Right lobe of liver (tissue), 6 donors: ENCODE data around the gene MBD3. TPM values are rescaled to one million over a fixed set of nuclear protein-coding genes. Genes with fewer than 3 reads are reported as not detected.

Experiments used
- ATAC-seq, 4 donors: fragments of 200-7000 bp; cut with Tn5 transposase; one replicate each; pipeline ENCODE4 v1.9.1; 2020; ENCODE audit warnings: mild to moderate bottlenecking in 4 of 4, moderate library complexity in 4 of 4
- DNase-seq, 3 donors: peaks; one replicate each; pipeline ENCODE4 v3.0.0-alpha.2; 2020
- H3K27ac ChIP-seq, 3 donors: fragments of 200-600 bp; one replicate each; pipeline ENCODE4 v1.8.0; 2022
- H3K27me3 ChIP-seq, 2 donors: fragments of 200-600 bp; one replicate each; pipeline ENCODE4 v1.8.0; 2022
- H3K36me3 ChIP-seq, 4 donors: fragments of 200-600 bp; sonication (generic) in 1 of 4; one replicate each; pipeline versions ENCODE4 v1.5.1 to v1.8.0; 2017 to 2022; ENCODE audit warnings: control low read depth in 1 of 4
- H3K4me1 ChIP-seq, 4 donors: fragments of 200-600 bp; sonication (generic) in 1 of 4; one replicate each; pipeline versions ENCODE4 v1.5.1 to v1.8.0; 2017 to 2022; ENCODE audit warnings: control low read depth in 1 of 4
- H3K4me3 ChIP-seq, 3 donors: fragments of 200-600 bp; one replicate each; pipeline ENCODE4 v1.8.0; 2022
- H3K9me3 ChIP-seq, 4 donors: fragments of 200-600 bp; sonication (generic) in 1 of 4; one replicate each; pipeline versions ENCODE4 v1.5.1 to v1.8.0; 2017 to 2022; ENCODE audit warnings: control low read depth in 1 of 4
- CTCF ChIP-seq, 4 donors: fragments of 200-600 bp in 3 of 4; fragments of 450-650 bp in 1 of 4; IDR thresholded peaks; one replicate each; pipeline versions ENCODE4 v1.5.1 to v1.8.0; 2016 to 2022; ENCODE audit warnings: antibody characterized with exemption in 4 of 4, mild to moderate bottlenecking in 2 of 4
- POLR2A ChIP-seq: fragments of 450-650 bp; IDR thresholded peaks from one replicate; pipeline ENCODE4 v1.6.1; 2017; ENCODE audit warnings: antibody characterized with exemption, mild to moderate bottlenecking
- whole genome bisulfite sequencing: methylation state at CpG from one replicate; pipeline ENCODE4 v1.1.6; 2018; ENCODE audit warnings: low coverage, low lambda C conversion rate; ENCODE audit not compliant: insufficient coverage; ENCODE audit errors: missing lambda C conversion rate; 5-methylcytosine and 5-hydroxymethylcytosine counted together
- intact Hi-C, 2 donors: fragments of 100-400 bp; cut with DNase I; formaldehyde crosslinking; loops; one replicate each; pipeline versions ENCODE4 v1.11.2 to v1.14.1; 2022
- total RNA-seq, 6 experiments: library from RNA; depleted of rRNA in 2 of 6; stranded (reverse); fragments of >200 nt in 2 of 6; fragmentation: NEBNext Ultra II Directional in 3 of 6; extraction: Animal tissue kit (Norgen Biotek cat#: 25700) in 3 of 6; gene quantifications; one replicate each; pipeline versions ENCODE4 v1.1.0 to v1.2.4, GENCODE V29; 2016 to 2023
- donor health status: DM: no; HTN: yes; CAD: no.
- donor health status: DM: no; HTN: no; CAD: no.
- donor health status: DM: no; HTN: no; CAD: no.
- donor health status: DM: no; HTN: yes; CAD: no.
- donor health status: DM: no; HTN: yes; CAD: no.

MBD3 gene
- total RNA-seq, 6 experiments from 2014 or later: 27.3 to 72.1 (median 30.1) TPM

DNA sequence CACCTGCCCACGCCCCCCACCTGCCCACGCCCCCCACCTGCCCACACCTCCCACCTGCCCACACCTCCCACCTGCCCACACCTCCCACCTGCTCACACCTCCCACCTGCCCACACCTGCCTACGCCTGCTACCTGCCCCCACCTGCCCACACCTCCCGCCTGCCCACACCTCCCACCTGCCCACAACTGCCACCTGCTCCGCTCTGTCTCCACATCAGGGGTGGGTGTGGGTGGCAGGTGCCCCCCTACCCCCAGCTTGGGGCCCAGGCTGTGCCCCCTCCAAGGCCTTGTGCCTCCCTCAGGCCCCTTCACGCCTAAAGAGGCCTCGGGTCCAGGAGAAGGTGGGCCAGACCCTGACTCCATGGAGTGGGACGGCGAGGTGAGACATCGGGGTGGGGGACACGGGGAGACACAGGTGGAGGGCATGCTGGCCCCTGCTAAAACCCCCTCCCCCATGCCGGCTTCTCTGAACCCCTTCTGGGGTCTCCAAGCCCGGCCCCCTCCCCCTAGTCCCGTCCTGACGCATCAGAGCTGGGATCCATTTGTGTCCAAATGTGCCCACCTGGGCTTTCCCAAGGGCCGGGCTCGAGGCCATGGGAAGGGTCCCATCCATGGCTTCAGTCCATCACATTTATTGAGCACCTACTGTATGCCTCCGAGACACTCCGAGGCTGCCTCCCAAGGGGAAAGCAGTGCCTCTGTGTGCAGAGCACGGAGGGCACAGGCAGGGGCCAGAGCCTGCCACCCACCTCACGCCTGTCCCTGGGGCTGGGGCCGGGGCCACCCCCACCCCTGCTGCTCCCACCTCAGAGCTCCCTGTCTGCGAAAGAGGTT, 63.9 kb downstream of the MBD3 start:
- no peaks in the 10 kb centered on the region for H3K4me1 ChIP-seq
- H3K27me3 ChIP-seq: no peaks in the 10 kb centered on the region
- ATAC-seq: no peak
- H3K9me3 ChIP-seq: no peaks in the 10 kb centered on the region
- 51% methylated on average over 8 of the region's 23 CpGs for WGBS
- H3K27ac ChIP-seq: no peak overlapping the region
- DNase-seq: no peak
- intact Hi-C loops: no loop called here
- H3K4me3 ChIP-seq: no peak overlapping the region
- no peaks in the 10 kb centered on the region for H3K36me3 ChIP-seq
- TF ChIP-seq POLR2A: no peak
- TF ChIP-seq CTCF (IDR thresholded peaks at IDR 0.05): no peak

GRCh38 chr19:1527650-1528309, 64.9 kb downstream of the MBD3 start:
- intact Hi-C loops: no loop called here
- H3K9me3 ChIP-seq: no peaks in the 10 kb centered on the region
- no peak overlapping the region for H3K27ac ChIP-seq

DNA sequence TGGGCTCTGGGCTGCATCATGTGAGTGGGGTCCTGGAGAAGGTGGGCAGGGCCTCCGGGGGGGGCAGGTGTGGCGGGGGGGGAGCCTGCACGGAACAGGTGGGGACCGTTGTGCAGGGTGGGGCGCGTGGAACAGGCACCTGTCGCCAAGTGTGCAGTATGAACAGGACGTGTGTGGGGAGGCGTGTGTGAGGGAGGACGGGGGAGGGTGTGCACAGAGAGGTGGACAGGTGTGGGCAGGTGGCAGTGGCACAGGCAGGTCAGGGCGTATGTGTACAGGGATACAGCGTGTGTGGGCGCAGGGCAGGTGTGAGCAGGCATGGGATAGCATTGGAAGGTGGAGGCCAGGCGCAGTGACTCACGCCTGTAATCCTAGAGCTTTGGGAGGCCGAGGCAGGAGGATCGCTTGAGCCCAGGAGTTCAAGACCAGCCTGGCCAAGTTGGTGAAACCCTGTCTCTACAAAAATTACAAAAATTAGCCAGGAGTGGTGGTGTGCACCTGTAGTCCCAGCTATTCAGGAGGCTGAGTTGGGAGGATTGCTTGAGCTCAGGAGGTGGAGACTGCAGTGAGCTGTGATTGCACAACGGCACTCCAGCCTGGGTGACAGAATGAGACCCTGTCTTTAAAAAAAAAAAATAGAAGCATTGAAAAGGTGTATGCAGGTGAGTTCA, 65.6 kb downstream of the MBD3 start:
- no peak for DNase-seq
- Histone ChIP-seq H3K36me3 (no peaks in the 10 kb centered on the region), H3K27ac (no peak overlapping the region), H3K4me1 (no peaks in the 10 kb centered on the region), H3K4me3 (no peak overlapping the region), H3K9me3 (no peaks in the 10 kb centered on the region), H3K27me3 (no peaks in the 10 kb centered on the region)
- intact Hi-C loops: no loop called here
- 59% methylated on average over 11 of the region's 18 CpGs for WGBS
- ATAC-seq: no peak
- TF ChIP-seq POLR2A (no peak), CTCF (IDR thresholded peaks at IDR 0.05) (no peak)

More at GRCh38 chr19:1527650-1528309, 64.9 kb downstream of the MBD3 start:
- H3K4me1 ChIP-seq: no peaks in the 10 kb centered on the region
- no peaks in the 10 kb centered on the region for H3K36me3 ChIP-seq
- DNase-seq: no peak
- 25% methylated on average over 2 of the region's 27 CpGs for WGBS
- H3K27me3 ChIP-seq: no peaks in the 10 kb centered on the region
- no peak for TF ChIP-seq POLR2A
- no peak for TF ChIP-seq CTCF (IDR thresholded peaks at IDR 0.05)
- no peak for ATAC-seq
- H3K4me3 ChIP-seq: no peak overlapping the region

- intact Hi-C loops: no loop called here
- no peaks in the 10 kb centered on the region for H3K36me3 ChIP-seq
- DNase-seq (no peak), ATAC-seq (no peak)
- no peak for TF ChIP-seq CTCF (IDR thresholded peaks at IDR 0.05)
- TF ChIP-seq POLR2A: no peak
- no peak overlapping the region for H3K27ac ChIP-seq
- no peak overlapping the region for H3K4me3 ChIP-seq
- WGBS: 67% methylated on average over 14 of the region's 33 CpGs
- no peaks in the 10 kb centered on the region for H3K9me3 ChIP-seq
- H3K27me3 ChIP-seq: no peaks in the 10 kb centered on the region
- H3K4me1 ChIP-seq: no peaks in the 10 kb centered on the region
These were observed 66.4 kb downstream of the MBD3 start for GRCh38 chr19:1526066-1526778.
